ENCODE data around the gene DFFB.
"Not testable (repeated sequence)": the region's sequence is repeated elsewhere in the genome, so short reads cannot be mapped to it uniquely, and the experiment has no call there.

Gene DFFB

DNA sequence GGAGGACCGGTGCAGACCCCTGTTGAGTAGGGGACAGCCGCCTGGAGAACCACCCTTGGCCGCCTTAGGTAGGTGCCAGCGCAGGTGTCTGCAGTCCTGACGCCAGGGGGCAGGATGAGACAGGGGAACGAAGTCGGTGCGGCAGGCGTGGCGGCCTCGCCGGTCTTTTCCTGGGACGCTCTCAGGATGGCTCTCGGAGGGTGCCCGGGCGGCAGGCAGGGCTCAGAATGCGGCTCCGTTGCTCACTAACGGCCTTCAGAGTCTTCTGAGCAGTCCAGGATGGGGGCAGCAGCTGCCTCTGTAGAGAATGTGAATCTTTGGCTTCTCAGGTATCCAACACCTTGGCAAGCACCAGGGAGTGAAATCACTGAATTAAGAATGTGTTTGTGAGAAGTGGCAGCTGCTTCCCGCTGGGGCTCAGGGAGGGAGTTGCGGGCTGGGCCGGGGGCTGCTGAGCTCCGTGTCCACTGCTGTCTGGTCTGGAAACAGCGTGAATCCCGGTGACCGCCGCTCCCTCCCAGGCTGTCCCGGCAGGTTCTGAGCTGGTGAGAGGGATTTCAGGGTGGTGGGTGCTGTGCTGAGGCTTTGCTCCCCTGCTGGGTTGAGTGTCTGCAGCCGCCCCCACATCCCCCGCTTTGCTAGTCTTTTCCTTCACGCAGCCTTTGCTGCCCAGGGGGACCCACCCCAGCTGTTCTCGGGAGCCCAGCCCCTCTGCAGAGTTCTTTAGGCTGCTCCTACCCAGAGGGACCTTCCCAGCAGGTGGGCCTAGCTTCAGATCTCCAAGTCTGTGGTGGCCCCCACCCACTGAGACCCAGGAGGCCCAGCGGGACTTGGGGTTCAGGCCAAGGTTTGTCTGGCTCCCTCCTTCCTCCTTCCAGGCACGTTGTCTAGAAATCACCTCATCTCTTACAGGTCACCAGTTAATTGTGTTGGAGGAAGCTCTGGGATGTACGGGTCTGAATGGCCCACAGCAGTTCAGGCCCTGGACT is 53.9 kb downstream of the DFFB start:
- DNase-seq, result peak; percentile 73

- no peak for DNase-seq
Observed at GRCh38 chr1:3911981-3912808, 54.9 kb downstream of the DFFB start.

GRCh38 chr1:3912809-3913685 is 55.8 kb downstream of the DFFB start:
- DNase-seq, result no peak

- DNase-seq, result no peak
Observed at GRCh38 chr1:3914331-3914851, 57.1 kb downstream of the DFFB start.

- DNase-seq, result no peak
Observed at GRCh38 chr1:3914911-3915310, 57.6 kb downstream of the DFFB start.

- DNase-seq, result no peak
Observed at GRCh38 chr1:3915551-3916121, 58.4 kb downstream of the DFFB start.

- no peak for DNase-seq
Observed at GRCh38 chr1:3917761-3918160, 60.5 kb downstream of the DFFB start.

- not testable (repeated sequence) for DNase-seq
Observed at GRCh38 chr1:3918359-3918758, 61.1 kb downstream of the DFFB start.

DNA sequence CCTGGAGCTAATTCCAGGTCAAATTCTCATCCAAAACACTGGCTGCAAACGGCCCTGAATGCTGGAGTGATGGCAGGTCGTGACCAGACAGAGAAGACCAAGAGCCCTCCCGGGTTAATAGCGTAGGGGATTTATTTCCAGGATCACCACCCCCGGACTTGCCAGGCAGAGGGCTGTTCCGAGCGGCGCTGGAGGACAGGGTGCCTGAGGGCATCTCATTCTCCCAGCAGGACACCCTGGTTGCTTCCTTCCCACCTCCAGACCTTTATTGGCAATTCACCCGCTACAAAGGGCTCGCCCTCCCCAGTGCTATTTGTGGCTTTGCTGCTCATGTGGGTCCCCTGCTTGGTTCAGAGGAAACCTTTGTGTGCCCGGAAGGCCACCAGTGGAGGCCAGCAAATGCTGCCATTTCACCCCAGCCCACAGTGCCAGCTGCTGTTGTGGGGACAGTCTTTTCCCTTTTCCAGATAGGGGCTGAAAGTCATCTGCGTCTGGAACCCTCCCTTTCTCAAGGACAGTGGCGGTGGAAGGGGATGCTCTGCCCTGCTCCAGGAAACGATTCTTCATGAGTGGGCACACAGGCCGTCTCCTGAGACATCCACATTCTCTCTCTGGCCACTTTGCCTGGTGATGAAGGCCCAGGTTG is 61.8 kb downstream of the DFFB start:
- no peak for DNase-seq

GRCh38 chr1:3919706-3920105 is 62.4 kb downstream of the DFFB start:
- no peak for DNase-seq

DNA sequence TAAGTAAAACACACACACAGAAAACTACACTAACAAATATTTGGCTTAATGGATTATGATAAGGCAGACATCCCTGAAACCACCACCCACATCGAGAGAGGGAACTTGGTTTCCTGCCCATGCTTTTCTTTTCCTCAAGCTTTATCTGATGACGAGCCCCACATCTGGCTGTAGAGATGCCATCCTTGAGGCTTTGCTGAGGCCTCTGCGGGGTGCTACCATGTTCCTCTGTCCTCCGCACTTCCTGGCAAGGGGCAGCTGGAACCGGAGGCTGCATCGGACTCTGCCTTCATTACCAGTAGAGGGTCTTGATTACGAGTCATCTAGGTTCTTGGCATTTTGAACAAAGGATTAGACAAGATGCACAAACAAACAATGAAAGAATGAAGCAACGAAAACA is 64.5 kb downstream of the DFFB start:
- DNase-seq, result no peak

DNA sequence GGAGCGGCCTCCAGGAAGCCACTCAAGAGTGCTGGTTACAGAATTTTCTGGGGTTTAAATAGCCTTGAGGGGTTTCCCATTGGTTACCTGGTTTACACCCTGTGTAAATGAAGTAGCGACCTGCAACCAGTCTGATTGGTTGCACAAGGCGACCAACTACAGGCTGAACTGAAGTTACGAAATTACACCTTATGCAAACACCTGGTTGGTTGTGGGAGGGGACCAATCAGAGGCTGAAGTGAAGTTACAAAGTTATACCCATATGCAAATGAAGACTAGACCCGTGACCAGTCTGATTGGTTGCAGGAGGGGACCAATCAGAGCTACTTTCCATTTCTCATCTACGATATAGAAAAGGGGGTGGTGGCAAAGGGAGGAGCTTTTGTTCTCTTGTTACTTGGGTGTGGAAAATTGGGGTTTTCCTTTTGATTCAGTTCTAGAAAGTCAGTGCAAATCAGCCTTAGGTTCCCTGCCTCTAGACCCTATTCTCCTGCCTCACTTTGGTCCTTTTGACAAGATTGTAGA is 65.0 kb downstream of the DFFB start:
- DNase-seq, result no peak

- no peak for DNase-seq
Observed at GRCh38 chr1:3922851-3923250, 65.6 kb downstream of the DFFB start.

DNA sequence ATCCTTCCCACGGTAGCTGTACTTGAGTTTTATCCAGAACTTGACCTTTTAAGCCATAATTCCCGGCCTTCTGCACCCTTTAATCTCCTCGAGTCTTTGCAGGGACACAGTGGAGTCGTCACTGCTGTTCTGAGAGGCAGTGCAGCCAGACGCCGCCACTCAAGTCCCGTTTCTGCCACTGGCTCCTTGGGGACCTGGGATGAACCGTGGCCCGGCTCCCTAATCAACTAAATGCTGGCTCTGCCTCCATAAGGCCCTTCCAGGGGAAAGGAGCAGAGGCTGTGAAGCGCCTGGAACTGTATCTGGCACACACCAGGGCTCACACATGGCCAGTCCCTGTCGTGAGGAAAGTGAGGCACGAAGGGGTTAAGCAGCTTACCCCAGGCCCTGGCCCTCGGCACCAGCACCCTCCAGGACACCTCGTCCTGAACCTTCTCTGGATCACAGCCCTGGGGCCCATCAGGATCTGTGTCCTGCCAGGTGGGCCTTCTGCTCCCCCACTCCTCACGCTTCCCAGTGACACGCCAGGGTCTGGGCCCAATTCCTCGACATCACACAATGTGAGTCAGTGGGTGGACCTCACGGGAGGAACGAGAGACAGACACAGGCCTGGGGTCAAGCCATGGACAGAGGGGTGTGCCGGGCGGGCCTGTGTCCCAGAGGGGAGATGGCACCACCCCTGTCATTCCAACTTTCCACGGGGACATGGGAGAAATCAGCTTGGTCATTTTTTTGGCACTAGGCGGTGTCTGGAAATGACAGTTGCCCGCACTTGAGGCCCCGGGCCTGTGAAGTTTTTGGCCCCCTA is 66.3 kb downstream of the DFFB start:
- no peak for DNase-seq

- no peak for DNase-seq
Observed at GRCh38 chr1:3924186-3924824, 67.0 kb downstream of the DFFB start.

DNA sequence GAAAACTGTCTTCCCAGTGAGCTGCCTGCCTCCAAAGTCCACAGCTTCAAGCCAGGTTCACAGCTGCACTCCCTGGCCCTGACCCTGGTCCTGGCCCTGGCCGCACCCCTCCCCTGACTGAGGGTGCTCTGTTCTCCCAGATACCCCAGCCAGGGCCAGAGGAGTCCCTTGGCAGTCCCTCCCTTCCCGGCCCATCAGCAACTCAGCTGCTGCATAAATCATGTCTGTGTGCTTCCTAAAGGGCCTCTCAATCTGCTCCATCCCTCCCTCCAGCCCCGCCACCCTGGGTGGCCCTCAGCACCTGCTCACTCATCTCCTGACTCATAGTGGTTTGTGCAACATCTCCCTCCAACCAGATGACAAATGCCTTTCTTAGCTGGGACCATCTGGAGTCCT is 67.5 kb downstream of the DFFB start:
- DNase-seq, result peak; percentile 42

GRCh38 chr1:3925256-3925655 is 68.0 kb downstream of the DFFB start:
- DNase-seq, result no peak

DNA sequence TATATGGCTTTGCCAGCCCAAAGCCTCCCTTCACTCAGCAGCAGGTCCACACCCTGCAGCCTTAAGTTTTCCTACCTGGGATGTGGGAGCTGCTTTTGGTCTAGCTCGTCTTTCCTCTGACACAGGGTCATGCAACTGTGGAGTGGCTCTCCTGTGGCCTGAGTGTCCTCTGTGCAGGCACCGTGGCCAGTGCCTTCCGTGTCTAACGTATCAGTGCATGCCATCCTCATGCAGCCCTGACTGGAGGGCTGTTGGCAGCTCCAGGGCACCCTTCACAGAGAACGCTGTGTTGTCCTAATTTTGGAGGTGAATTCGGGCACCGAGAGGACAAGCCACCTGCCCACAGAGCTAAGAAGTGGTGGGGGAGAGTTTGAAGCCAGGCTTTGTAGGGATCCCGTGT is 68.5 kb downstream of the DFFB start:
- DNase-seq, result no peak

DNA sequence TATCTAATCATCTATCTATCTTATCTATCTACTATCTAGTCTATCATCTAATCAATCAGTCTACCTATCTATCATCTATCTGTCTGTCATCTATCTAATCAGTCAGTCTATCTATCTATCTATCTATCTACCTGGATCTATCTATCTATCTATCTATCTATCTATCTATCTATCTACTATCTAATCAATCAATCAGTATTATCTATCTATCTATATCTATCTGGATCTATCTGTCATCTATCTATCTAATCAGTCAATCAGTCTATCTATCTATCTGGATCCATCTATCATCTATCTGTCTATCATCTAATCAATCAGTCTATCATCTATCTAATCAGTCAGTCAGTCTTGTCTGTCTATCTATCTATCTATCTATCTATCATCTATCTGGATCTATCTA is 69.7 kb downstream of the DFFB start:
- DNase-seq, result no peak

GRCh38 chr1:3928586-3928985 is 71.3 kb downstream of the DFFB start:
- no peak for DNase-seq
